GM18505 (cell line): Measurements from ENCODE around the gene PFKFB4.

Experiments
- ATAC-seq: cut with Tn5 transposase; IDR thresholded peaks from one replicate; pipeline ENCODE4 v1.9.1; 2021; ENCODE audit not compliant: unreplicated experiment
- POLR2A ChIP-seq: IDR thresholded peaks from 4 replicates; pipeline ENCODE4 v1.6.1; 2011; ENCODE audit warnings: borderline replicate concordance; ENCODE audit not compliant: insufficient read depth, insufficient read length; ENCODE audit errors: extremely low read depth

PFKFB4 gene

DNA sequence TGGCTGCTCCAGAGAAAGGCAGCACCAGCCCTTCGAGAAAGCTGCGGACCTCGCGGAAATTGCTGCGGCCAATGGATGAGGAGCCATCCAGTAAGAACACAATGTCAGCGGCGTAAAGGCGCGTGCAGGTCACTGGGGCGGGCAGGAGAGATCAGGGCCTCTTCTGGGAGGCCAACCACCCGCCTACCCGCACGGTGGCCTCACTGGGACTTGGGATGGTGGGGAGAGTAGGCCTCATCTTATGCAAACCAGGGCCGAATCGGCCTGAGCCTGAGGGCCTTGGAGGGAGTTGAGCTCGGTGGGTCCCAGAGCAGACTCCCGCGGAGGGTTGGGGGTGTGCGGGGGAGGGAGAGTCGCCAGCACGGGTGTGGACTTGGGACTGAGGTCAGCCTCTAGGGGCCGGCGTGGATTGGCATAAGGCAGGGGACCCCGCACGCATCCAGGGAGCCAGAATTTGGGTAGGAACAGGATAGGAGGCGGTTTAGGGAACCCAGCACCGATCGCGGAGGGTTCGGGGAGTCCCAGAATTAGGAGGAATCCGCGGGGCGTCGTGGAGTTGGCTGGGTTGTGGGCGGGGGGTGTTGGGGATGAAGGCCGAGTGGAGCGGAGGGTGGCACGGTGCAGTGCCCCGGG, 37.9 kb upstream of the PFKFB4 start:
- no peak for ATAC-seq
- no peak for TF ChIP-seq POLR2A

- ATAC-seq: no peak
- no peak for TF ChIP-seq POLR2A
Measured at GRCh38 chr3:48593337-48593736, 36.7 kb upstream of the PFKFB4 start.

- no peak for TF ChIP-seq POLR2A
- no peak for ATAC-seq
Measured at GRCh38 chr3:48592519-48593087, 36.0 kb upstream of the PFKFB4 start.

GRCh38 chr3:48591886-48592518, 35.4 kb upstream of the PFKFB4 start:
- TF ChIP-seq POLR2A: no peak
- ATAC-seq: no peak

- no peak for TF ChIP-seq POLR2A
- ATAC-seq: no peak
Measured at GRCh38 chr3:48591436-48591835, 34.8 kb upstream of the PFKFB4 start.

GRCh38 chr3:48588230-48588629, 31.6 kb upstream of the PFKFB4 start:
- TF ChIP-seq POLR2A: no peak
- ATAC-seq: no peak

DNA sequence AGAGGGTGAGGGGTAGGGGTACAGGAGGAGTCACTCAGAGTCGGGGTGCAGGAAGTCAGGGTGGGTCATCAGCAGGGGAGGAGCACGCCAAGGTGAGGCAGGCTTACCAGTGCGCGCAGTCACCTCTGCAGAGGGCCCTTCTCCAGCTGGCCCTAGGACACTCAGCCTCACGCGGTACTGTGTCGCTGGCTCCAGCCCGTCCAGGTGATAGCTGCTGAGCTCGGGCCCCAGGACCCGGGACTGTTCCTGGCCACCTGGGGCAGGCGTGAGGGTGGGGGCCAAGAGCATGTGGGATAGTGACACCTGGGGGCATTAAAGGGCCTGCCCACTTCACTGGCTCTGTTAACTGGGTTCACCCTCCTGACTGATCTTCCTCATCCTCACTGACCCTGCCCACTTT, 31.1 kb upstream of the PFKFB4 start:
- TF ChIP-seq POLR2A: no peak
- ATAC-seq: no peak

- TF ChIP-seq POLR2A: no peak
- no peak for ATAC-seq
Measured at GRCh38 chr3:48585411-48585810, 28.8 kb upstream of the PFKFB4 start.

DNA sequence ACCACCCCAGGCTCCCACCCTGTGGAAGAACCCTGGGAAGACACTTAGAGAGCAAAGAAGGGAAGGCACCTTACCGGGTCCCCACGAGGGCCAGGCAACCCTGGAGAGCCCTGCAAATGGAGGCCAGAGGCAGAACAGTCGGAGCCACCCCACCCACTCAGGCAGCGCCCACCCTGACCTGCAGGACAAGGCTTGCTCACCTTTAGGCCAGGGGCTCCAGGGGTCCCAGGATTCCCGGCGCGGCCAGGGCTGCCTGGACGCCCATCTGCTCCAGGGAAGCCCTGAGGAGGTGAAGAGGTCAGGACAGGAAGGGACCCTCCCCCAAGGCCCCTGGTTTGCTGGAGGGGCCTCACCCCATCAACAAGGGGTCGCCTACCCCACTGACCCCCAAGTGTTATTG, 28.2 kb upstream of the PFKFB4 start:
- TF ChIP-seq POLR2A: no peak

GRCh38 chr3:48581621-48582481, 25.2 kb upstream of the PFKFB4 start:
- ATAC-seq: no peak
- no peak for TF ChIP-seq POLR2A

More for the DNA sequence above, 28.2 kb upstream of the PFKFB4 start:
- ATAC-seq: no peak

DNA sequence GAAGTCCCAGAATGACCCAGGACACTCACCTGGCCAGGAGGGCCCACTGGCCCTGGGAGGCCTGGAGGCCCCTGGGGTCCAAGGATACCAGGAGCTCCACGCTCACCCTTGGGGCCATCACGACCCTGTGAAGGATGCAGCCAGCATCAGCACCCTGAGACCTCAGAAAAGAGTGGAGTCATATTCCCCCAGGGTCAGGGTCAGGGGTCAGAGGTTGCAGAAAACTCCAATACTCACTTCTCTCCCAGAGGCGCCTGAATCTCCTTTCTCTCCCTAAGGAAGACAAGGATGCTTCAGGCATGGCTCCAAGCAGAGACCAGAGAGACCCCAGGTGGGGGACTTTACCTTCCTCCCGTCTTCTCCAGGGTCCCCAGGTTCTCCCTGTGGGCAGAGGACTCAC, 20.0 kb upstream of the PFKFB4 start:
- no peak for TF ChIP-seq POLR2A
- no peak for ATAC-seq

DNA sequence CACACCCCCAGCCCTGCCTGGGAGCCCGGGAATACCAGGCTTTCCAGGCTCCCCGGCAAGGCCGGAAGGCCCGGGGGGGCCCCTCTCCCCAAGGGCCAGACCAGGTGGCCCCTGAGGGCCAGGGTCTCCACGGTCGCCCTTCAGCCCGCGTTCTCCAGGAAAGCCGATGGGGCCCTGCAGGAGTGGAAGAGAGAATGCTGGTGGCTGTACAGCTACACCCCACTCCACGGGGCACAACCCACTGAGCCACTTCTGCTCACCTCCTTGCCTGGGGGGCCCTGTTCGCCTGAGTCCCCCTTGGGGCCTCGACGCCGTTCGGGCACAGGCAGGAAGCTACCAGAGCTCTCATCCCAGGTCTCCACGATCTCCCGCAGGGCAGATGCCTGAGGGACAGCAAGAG, 18.8 kb upstream of the PFKFB4 start:
- ATAC-seq: no peak
- no peak for TF ChIP-seq POLR2A

DNA sequence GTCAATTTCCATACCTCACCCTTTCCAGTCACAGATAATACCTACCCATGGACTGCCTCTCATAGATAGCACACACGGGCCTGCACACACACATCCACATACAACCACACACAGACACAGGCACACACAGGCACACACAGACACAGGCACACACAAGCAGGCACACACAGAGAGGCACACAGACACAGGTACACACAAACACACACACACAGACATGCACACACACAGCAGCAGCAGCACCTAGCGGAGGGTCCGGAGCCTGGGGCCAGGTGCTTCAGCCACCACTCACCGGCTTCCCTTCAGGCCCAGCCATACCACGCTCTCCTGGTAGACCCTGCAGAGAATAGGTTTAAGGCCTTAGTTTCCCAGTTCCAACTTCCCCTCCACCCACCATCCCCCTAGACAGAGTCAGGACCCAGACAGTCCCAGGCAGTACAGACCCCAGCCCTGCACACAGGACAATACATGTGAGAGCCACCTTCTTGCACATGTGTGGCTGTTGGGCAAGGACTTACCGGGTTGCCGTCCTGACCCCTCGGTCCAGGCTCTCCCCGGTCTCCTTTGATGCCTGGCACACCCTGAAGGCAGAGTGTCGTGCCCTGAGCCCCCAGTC, 17.5 kb upstream of the PFKFB4 start:
- no peak for TF ChIP-seq POLR2A
- ATAC-seq: no peak

DNA sequence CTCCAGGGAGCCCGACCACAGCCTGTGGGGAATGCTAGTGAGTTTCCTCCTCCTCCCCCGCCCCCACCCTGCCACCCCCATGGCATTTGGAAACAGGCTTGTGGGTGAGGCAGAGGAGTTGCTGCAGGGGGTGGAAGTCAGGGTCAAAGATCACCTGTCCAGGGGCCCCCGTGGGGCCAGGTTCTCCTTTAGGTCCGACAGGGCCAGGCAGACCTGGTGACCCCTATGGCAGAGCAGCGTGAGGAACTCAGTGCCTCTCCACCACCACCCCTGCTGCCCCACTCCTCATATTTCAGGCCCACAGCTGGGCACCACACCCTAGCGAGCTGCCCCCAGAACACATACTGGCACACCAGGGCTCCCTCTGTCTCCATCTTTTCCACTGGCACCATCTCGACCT, 15.9 kb upstream of the PFKFB4 start:
- no peak for TF ChIP-seq POLR2A
- ATAC-seq: no peak

DNA sequence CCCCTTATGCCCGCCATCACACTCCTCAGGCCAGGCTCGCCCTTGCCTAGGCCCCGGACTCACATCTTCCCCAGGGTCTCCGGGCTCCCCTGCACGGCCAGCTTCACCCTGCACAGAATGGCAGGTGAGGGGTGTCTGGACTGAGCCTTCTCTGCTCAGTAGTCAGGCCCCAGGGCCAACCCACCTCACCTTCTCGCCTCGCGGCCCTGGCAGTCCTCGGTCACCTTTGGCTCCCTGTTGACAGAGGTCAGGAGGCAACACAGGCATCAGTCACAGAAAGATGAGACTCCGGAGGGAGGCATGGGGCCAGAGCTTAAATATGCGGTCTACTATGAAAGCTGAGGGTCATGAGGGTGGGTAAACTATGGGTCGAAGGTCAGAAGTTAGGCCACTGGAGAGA, 15.3 kb upstream of the PFKFB4 start:
- no peak for TF ChIP-seq POLR2A
- ATAC-seq: no peak
